Measurements from ENCODE around the gene SLC17A7.

SLC17A7 gene

DNA sequence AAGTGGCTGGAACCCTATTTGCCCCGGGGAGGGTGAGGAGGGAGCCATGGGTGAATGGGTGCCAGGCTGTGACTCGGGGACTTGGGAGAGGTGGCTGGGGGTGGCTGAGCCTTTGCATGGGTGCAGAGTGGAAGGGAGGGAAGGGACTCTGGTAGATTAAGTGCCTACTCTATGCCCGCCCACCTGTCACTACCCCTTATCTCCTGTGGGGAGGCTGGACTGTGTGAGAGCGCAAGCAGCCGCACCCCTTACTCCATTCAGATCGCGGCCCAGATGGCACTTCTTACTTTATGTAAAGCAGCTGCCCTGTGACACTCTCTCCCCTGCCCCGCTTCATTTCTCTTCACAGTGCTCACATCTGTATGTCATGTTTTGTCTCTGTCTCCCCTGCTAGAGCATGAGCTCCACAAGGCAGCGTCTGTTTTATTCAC is 50.4 kb downstream of the SLC17A7 start:
- peak overlapping the region; percentile 35; the same call in 1 of the 2 replicates for H3K27ac ChIP-seq

DNA sequence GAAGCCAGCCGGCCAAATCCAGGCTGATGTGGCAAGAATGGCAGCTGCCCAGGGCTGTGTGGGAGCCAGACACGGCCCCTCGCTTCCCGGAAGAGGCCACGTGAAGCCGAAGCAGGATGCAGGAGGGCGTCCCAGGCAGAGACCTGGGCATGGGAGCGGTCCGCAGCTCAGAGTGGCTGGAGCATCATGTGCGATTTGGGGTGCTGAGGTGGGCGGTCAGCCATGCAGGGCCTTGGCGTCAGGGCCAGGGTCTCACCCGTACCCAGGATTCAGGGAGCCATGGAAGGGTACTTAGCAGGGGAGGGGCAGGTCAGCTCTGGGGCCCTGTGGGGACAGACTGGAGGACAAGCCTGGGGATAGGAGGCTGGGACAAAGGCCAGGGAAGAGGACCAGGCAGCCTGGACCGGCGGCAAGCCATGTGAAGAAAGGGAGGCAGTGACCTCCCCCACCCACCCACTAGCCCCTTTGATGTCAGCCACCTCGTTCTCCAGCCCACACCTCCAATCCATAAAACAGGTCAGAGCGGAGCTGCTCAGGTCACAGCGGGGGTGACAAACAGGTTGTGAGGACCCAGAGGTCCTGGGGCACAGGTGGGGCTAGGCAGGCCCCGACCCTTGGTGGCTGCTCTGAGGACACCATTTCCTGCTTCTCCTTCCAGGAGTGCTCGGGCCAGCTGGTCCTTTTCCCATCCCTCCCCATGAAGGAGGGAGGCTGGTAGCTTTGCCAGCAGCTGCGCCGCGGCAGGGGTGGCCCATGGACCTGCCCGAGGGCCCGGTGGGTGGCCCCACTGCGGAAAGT is 51.0 kb downstream of the SLC17A7 start:
- H3K27ac ChIP-seq = no peak overlapping the region
- TF ChIP-seq, protein P1, sequence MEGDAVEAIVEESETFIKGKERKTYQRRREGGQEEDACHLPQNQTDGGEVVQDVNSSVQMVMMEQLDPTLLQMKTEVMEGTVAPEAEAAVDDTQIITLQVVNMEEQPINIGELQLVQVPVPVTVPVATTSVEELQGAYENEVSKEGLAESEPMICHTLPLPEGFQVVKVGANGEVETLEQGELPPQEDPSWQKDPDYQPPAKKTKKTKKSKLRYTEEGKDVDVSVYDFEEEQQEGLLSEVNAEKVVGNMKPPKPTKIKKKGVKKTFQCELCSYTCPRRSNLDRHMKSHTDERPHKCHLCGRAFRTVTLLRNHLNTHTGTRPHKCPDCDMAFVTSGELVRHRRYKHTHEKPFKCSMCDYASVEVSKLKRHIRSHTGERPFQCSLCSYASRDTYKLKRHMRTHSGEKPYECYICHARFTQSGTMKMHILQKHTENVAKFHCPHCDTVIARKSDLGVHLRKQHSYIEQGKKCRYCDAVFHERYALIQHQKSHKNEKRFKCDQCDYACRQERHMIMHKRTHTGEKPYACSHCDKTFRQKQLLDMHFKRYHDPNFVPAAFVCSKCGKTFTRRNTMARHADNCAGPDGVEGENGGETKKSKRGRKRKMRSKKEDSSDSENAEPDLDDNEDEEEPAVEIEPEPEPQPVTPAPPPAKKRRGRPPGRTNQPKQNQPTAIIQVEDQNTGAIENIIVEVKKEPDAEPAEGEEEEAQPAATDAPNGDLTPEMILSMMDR (IDR thresholded peaks at IDR 0.05) = no peak
- no peak for TF ChIP-seq ZFX (IDR thresholded peaks at IDR 0.05; ENCODE audit: borderline replicate concordance)

More for the DNA sequence above, 50.4 kb downstream of the SLC17A7 start:
- TF ChIP-seq, protein P1 (IDR thresholded peaks at IDR 0.05) = no peak

- TF ChIP-seq, protein P1 (IDR thresholded peaks at IDR 0.05) = no peak
- no peak for TF ChIP-seq ZFX (IDR thresholded peaks at IDR 0.05; ENCODE audit: borderline replicate concordance)
- no peak overlapping the region for H3K27ac ChIP-seq
Observed at GRCh38 chr19:49389406-49389805, 51.9 kb downstream of the SLC17A7 start.

DNA sequence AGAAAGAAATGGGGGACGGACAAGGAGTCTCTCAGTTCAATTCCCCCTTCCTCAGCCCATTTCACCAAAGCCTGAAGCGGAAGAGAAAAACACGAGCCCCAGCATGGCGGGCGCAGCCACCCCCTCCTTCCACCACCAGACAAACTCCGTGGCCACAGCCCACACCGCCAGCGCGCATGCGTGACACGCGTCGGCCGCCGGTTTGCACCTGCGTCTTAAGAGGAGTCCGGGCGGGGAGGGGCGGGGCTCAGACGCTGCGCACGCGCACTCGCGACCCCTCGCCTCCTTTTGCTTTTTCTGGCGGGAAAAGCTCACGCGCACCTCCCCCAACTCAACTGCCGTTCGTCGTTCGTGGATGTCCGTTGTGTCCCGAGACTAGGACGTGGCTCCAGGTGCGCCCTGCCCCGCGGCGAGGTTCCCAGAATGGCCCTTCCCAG is 53.4 kb downstream of the SLC17A7 start, which contains the start of gene KASH5:
Gene KASH5 (plus strand): TSS at position 314 of the 437 bp plus-strand sequence. CDS start 2,635 bp downstream, outside the sequence.
- peak within 1 kb of the TSS; percentile 76 for H3K27ac ChIP-seq
- no peak for TF ChIP-seq ZFX (IDR thresholded peaks at IDR 0.05; ENCODE audit: borderline replicate concordance)
- TF ChIP-seq, protein P1 (IDR thresholded peaks at IDR 0.05) = no peak

DNA sequence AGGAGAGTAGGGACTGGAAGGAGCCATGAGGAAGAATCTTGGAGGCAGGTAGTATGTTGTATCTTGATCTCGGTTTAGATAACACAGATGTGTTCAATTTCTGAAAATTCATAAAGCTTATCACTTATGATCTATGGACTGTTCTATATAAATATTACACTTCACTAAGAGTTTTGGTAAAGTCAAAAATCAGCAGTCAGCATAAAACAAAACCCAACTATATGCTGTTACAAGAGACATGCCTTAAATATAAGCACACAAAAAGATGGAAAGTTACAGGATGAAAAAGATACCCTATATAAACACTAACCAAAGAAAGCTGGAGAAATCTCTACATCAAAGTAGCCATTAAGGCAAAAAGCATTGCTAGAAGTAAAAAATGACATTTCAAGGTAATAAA is 57.7 kb downstream of the SLC17A7 start:
- TF ChIP-seq ZFX (IDR thresholded peaks at IDR 0.05; ENCODE audit: borderline replicate concordance) = no peak
- TF ChIP-seq, protein P1 (IDR thresholded peaks at IDR 0.05) = no peak
- no peak overlapping the region for H3K27ac ChIP-seq

GRCh38 chr19:49382639-49383038 is 58.7 kb downstream of the SLC17A7 start:
- no peak overlapping the region for H3K27ac ChIP-seq
- TF ChIP-seq, protein P1 (IDR thresholded peaks at IDR 0.05) = no peak
- TF ChIP-seq ZFX (IDR thresholded peaks at IDR 0.05; ENCODE audit: borderline replicate concordance) = no peak

DNA sequence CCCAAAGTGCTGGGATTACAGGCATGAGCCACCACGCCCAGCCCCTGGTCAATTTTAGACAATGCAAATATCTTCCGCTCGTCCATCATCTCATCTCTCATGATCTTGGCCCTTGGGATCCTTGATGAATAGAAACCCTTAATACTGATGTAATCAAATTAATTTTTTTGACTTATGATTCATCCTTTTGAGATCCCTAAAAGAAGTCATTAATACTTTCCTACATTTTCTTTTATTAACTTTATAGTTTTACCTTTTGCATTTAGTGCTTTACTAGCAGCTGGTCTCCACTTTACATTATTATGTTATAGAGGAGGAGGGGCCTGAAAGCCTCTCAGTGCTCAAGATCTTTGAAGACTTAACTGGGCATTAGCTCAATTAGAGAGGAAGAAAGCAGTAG is 60.9 kb downstream of the SLC17A7 start:
- TF ChIP-seq, protein P1 (IDR thresholded peaks at IDR 0.05) = no peak
- no peak for TF ChIP-seq ZFX (IDR thresholded peaks at IDR 0.05; ENCODE audit: borderline replicate concordance)
- H3K27ac ChIP-seq = no peak overlapping the region
